Jurkat, Clone E6-1 (cell line): Measurements from ENCODE around the gene PFN3.

Experiments used
- DNase-seq: peaks from one replicate; pipeline ENCODE4 v3.0.0-alpha.2; 2011; ENCODE audit warnings: low read depth, low spot score
- H3K4me3 ChIP-seq: 2 replicates; pipeline ENCODE4 v1.5.1; 2011; ENCODE audit warnings: mild to moderate bottlenecking, low read length, control low read depth, moderate library complexity

PFN3 gene

DNA sequence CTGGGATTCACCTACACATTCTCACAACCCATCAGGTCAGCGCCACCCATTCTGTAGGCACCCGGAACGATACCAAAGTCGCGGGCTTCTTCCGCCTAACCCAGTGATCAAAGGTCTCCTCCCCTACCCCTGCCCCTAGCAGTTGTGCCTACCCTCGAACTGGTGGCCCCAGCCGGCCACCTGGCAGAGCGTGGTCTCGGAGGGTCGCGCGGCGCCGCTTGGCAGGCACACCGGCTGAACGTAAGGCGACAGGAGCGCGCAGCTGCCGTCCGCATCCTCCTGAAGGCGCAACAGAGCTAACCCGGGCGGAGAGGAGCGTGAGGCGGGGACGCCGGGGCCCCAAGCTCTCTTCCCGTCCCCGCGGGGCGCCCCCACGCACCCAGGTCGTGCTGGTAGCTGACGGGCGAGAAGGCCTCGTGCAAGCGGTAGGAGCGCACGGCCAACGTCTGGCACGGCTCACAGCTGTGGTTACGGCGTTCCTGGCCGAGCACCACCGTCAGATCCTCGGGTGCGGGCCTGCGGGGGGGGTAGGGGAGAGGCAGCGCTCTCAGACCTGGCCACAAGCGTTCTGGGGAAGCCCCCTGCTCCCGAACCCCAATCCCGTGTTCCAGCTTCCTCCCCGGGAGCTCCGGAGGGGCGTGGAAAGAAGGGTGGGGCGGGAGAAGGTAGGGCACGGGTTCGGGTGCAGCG lies 2.8 kb upstream of the PFN3 start:
- DNase-seq: no peak
- peak overlapping the region; percentile 57 for H3K4me3 ChIP-seq

DNA sequence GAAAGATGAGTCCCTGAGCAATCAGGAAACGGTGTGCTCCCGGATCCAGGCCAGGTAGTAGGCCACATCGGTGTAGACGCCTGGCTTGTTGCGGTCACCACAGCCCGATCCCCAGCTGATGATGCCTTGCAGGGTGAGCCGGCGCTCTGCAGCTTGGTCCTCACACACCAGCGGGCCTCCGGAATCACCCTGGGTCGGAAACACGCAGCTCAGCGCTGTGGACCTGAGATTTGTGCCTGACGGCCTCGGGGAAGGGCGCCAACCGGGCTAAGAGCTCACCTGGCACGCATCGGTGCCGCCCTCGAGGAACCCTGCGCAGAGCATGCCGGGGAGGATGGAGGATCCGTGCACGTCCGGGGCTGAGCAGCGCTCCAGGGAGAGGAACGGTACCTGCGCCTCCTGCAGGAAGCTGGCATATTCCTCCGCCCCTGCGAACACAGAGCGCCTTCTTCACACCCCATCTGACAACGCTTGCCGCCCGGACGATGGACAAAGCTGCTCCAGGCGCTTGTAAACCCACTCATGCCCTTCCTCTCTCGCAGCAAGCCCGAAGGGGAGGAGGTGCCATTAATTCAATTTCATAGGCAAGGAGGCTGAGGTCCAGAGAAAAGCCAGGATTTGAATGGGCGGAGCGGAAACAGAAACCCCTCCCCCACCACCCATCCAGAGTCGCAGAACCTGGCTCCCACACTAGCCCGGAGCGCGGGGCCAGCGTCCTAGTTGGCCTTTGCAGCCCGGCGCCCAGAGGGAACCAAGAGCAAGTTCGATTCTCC lies 2.0 kb upstream of the PFN3 start:
- peak overlapping the region; percentile 57 for H3K4me3 ChIP-seq
- DNase-seq: no peak

DNA sequence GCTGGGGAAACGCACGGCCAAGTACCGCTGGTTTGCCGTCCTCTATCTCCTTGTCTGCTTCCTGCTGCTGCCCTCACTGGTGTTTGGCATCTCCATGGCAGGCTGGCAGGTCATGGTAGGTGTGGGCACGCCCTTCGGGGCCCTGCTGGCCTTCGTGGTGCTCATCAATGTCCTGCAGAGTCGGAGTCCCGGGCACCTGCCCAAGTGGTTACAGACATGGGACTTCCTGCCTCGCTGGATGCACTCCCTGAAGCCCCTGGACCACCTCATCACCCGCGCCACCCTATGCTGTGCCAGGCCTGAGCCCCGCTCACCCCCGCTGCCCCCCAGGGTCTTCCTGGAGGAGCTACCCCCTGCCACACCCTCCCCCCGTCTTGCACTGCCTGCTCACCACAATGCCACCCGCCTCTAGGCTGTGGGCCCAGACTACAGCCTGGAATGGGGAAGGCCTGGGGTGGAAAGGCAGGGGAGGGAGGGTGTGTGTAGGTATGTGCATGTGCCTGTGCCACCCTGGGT lies 2.5 kb downstream of the PFN3 start:
- H3K4me3 ChIP-seq: no peak overlapping the region
- no peak for DNase-seq

DNA sequence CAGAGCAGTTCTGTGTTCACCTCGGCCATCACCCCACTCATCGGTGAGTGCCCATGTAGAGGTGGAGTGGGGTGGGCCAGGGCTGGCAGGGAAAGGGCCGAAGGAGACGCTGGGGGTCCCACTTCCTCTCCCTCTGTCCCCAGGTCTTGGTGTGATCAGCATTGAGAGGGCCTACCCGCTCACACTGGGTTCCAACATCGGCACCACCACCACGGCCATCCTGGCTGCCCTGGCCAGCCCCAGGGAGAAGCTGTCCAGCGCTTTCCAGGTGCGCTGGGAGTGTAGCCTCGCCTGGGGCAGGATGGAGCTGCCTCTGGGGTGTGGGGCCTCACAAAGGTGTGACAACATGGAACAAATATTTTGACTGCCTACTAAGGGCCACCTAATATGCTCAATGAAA lies 3.7 kb downstream of the PFN3 start:
- DNase-seq: no peak
- H3K4me3 ChIP-seq: no peak overlapping the region

DNA sequence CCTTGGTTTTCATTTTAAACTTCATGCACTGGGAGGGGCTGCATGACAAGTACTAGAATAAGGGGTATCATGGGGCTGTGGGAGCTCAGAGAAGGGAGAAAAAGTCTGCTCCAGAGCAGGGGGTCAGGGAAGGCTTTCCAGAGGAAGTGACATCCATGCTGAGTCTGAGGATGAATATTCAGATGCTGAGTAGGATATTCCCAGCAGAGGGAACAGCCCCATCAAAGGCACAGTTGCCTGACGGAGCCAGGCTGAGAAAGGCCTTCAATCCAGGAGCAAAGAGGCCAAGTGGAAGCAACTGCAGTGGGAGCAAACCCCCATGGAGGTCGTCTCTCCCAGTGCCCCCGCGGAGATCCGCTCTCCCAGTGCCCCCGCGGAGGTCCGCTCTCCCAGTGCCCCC lies 4.4 kb downstream of the PFN3 start:
- H3K4me3 ChIP-seq: no peak overlapping the region
- no peak for DNase-seq

DNA sequence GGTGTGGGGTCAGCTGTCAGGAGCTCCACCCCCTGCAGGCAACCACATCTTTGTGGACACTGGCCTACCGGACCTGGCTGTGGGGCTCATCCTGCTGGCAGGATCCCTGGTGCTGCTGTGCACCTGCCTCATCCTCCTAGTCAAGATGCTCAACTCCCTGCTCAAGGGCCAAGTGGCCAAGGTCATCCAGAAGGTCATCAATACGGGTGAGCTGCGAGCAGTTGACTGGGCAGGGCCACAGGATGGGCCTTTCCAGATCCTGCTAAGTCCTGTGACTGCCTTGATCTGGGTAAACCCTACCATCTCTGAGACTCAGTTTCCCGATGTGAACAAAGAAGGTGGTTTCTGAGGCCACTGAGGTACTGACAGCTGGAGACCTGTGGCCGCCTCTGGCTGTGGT lies 6.5 kb downstream of the PFN3 start:
- no peak for DNase-seq
- H3K4me3 ChIP-seq: no peak overlapping the region

DNA sequence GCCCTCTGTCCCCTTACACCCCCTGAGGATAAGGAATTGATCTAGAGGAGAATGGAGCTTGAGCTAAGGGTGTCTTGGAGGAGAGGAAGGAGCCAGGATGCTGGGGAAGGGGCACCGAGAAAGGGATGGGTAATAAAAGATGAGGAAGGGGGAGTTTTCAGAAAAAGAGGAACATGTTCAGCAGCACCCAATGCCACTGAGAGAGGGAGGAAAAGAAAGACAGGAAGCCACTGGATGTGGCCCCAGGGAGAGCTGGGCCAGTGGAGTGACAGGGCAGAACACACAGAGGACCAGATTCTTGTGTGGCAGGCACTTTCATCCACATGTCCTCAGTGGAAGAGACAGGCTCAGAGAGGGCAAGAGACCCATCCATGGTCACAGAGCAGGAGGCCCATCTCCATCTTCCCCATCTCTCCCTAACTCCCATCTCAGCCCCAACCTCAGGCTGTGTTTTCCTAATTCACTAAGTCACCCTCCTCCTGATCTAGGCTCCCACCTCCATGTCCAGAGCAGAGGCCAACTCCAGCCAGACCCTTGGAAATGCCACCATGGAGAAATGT lies 7.2 kb downstream of the PFN3 start:
- no peak for DNase-seq

DNA sequence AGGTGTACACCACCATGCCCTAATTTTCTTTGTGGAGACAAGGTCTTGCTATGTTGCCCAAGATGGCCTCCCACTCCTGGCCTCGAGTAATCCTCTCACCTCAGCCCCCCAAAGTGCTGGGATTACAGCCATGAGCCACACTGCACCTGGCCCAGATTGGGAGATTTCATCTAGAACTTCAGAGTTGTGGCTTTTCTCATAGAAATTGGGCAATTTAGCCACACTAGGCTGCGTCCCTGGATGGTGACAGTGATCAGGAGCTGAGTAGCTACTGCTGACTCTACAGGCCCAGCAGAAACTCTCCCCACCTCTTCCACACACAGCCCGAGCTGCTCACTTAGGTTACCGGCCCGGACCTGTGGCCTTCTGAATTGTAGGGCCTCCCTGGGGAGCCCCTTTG lies 7.7 kb downstream of the PFN3 start:
- no peak overlapping the region for H3K4me3 ChIP-seq
- no peak for DNase-seq

More for the DNA sequence above, 7.2 kb downstream of the PFN3 start:
- H3K4me3 ChIP-seq: no peak overlapping the region

DNA sequence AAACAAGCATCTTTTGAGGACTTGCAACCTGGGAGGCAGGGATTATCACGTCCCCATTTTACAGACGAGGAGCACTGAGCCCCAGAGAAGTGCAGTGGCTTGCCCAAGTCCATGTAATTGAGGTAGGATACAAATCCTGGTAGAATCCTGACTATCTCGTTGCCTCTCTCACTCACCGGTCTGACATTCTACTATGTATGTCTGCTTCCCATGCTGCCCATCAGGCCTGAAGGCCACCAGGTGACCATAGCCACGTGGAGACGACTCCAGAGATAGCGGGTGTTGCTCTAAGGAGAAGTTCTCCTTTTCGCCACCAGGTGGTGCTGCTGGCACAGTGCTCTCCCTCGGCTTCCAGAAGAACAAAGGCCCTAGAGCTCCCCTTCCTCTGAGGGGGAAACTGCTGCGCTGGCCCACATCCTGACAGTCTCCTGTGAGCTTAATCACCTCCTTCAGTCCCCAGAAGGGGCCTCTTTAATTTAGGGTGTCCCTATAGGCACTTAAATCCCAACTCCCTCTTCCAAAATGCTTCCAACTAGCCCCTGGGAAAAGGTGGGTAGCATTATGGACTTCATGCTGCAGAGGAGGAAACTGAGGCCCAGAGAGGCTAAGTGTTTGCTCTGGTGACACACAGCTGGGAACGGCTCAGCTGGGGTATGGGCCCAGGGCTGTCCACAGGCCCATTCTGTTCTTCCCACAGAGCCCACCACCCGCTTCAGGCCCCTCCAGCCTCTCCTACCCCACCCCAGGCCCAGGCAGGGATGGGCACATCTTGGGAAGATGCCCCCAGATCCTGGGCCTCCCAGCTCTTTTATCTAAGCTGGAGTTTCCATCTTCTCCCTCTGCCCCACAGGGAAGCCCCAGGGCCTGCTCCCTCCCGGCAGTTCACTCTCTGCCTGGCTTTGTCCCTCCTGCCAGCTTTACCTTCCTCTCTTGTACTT lies 9.8 kb downstream of the PFN3 start:
- peak; percentile 94 for DNase-seq
- peak overlapping the region; percentile 7; the same call in 1 of the 2 replicates for H3K4me3 ChIP-seq

DNA sequence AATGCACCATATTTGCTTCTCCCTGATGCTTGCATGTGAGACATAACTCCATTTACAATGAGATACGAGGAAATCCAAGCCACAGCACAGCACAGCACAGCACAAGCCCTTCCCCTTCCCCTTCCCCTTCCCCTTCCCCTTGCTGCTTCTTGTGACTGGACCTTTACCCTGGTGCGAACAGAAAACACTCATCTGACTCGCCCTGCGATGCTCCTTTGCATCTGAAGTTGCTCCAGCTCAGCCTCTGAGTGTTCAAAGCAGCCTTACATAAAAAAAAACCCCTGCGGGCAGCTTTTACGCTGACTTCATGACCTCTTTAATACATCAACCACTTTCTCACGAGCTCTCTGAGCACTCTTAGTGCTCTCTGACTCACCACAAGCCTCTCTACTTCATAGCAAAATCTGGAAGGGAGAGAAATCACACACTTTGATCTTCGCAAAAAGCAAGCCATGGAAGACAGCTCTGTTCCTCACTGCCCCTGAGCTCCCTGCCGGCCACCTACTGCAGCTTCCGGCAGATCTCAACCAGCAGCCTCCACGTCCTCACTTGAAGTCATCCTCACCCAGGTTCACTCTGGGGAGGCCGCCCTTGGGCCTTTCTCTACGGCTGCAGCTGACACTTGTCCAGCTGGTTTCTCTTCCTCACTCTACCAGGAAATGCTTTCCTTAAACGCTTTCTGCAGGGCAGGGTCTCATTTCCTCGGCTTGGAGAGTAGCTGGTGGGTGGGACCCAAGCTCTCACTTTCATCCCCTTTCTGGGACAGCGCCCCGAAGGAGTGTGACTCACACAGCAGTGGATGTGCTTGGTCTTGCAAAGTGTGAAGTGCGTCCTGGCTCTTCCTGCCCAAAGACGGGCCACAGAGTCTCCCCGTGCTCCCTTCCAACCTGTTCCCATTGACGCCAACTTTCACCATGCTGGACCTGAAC lies 11.0 kb downstream of the PFN3 start:
- DNase-seq: peak; percentile 78
- H3K4me3 ChIP-seq: no peak overlapping the region

DNA sequence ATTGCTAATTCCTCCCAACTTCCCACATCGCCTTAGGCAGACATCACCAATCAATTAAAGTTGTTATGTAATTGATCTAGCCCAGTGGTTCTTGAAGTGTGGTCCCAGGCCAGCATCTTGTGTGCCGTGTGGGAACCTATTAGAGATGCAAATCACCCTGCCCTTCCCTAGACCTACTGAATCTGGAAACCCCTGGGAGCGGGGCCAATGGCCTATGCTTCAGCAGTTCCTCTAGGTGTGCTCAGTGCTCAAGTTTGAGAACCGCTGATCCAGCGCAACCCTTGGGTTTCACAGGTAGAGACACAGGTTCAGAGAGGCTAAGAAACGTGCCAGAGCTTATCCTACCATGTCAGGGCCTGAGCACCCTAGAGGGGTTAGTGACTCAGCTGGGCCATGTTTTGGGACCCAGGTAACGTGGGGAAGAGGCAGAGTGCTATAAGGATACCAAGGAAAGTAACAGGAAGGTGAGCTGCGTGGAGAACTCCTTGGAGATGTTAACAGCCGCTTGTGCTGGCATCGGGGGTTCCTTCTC lies 11.9 kb downstream of the PFN3 start:
- no peak overlapping the region for H3K4me3 ChIP-seq
- DNase-seq: no peak

DNA sequence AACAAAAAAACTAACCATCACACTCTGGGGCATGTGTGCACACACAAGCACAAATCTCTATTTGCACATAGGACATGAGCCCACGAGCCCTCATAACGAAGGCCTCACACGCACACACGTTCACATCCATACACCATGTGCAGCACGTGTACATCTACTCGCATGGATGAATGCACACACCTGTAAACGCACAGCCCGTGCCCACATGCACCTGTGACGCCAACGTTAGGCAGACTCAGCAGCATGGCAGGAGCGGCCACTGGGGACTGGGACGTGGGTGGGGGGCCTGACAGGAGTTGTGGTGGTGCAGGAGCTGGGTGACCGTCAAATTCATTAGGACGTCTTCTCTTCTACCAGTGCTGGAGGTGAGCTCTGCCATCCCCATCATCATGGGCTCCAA lies 13.1 kb downstream of the PFN3 start:
- H3K4me3 ChIP-seq: no peak overlapping the region
- no peak for DNase-seq

DNA sequence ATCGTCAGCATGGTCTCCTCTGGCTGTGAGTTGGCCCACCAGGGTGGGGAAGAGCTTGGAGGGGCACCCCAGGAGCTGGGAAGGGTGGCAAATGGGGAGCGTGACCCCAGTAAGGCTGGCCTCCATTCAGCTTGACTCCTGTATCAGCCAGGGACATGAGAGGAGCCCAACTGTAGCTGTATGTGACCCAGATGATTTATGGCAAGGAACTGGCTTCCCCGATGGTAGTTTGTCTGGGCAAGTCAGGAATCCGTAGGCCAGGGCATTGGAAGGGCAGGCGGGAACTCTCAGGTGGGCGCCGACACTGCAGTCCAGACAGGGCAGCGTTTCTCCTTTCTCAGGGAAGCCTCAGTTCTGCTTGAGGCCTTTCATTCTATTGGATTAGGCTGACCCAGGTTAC lies 13.9 kb downstream of the PFN3 start:
- no peak for DNase-seq
- no peak overlapping the region for H3K4me3 ChIP-seq

DNA sequence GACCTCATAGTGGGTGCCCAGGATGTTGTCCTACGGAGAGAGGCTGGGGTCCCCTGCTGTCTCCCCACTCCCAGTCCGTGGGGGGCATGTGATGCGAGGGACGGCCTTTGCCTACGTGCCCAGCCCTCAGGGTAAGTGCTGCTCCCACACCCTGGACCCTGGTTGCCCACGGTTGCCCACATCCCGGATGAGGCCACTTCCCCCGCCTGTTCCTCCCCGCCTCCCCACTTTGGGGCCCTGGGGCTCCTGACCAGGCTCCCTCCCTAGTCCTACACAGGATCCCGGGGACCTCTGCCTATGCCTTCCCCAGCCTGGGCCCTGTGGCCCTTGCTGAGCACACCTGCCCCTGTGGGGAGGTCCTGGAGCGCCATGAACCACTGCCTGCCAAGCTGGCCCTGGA lies 14.7 kb downstream of the PFN3 start:
- DNase-seq: no peak
- H3K4me3 ChIP-seq: no peak overlapping the region

DNA sequence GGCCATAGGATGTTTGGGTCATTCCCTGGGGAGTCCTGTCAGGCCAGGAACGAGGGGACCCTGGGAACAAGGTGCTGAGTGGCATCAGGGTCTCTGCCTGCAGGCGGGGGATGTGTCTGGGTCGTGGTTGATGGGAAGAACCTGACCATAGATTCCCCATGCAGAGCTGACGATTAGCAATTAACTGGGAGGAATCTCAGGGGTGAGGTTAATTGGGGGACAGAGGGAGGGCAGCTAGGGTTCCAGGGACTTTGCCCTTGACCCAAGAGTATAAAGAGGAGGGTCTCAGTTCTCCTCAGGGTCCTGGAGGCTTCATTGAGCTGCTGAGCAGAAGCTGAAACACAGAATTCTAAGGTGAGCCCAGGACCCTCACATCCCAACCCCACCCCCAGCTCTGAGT lies 16.3 kb downstream of the PFN3 start, which contains the start of gene SLC34A1:
SLC34A1 (plus strand) TSS at position 301 of the 400 bp plus-strand sequence. CDS start 1,308 bp downstream, outside the sequence.
- DNase-seq: no peak
- H3K4me3 ChIP-seq: no peak within 1 kb of the TSS

DNA sequence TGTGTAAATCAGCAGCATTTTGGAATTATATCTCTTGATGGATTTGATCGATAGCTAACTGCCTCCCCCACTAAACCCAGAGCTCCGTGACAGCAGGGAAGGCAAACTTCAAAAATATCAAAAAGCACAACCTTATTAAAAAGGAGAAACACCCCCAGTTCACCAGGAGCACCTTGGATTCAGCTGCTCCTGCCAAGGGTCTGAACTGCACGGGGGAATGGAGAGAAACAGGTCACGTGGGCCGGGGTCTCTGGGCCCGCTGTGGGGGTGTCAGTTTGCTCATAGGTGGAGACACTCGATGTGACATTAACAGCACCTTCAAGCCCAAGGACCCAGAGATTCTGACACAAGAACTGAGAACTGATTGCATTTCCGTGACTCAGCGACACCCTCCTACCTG lies 17.3 kb downstream of the PFN3 start:
- no peak overlapping the region for H3K4me3 ChIP-seq
- no peak for DNase-seq

DNA sequence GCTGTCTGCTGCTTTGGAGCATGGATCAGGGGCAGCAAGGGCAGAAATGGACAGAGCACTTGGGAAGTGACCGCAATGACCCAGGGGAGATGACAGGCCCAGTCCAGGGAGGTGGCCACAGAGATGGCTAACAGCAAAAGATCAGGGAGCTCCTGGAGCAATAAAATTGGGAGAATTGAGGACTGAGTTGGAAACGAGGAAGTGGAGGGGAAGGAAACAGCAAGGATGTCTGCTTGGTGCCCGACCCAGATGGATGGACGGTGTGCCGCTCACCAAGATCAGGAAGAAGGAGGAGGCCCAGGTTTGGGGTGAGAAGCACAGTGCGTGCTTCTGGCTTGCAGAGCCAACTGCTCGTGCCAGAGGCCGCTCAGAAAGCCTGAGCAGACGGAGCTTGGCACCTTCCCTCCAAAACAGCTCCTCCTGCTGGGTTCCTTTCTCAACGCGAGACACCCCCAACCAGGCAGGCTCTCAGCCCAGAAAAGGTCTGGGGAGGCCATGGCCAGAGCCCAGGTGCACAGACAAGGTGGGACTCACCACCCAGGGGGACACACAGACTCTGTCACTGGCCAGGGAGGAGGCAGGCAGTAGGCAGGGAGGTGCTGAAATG lies 17.9 kb downstream of the PFN3 start:
- DNase-seq: no peak
- H3K4me3 ChIP-seq: no peak overlapping the region

DNA sequence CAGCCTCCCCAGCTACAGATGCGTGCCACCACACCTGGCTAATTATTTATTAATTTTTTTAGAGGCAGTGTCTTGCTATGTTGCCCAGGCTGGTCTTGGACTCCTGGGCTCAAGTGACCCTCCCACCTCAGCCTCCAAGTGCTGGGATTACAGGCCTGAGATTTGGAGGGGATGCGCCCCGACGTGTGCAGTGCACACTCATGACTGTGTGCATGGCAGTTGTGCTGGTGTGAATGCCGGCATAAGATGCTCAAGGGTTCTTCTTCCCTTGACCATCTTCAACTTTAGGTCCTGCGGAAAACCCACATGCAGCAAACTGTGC lies 19.7 kb downstream of the PFN3 start:
- H3K4me3 ChIP-seq: no peak overlapping the region
- DNase-seq: no peak
